ENCODE results near the gene KLRB1. TPM values are rescaled to one million over a fixed set of nuclear protein-coding genes. Genes with fewer than 3 reads are reported as not detected.
"Not testable (repeated sequence)": the region's sequence is repeated elsewhere in the genome, so short reads cannot be mapped to it uniquely, and the experiment has no call there.

Gene KLRB1
- total RNA-seq, 2 experiments from 2014 or later, result 4.7 to 4.9 TPM

DNA sequence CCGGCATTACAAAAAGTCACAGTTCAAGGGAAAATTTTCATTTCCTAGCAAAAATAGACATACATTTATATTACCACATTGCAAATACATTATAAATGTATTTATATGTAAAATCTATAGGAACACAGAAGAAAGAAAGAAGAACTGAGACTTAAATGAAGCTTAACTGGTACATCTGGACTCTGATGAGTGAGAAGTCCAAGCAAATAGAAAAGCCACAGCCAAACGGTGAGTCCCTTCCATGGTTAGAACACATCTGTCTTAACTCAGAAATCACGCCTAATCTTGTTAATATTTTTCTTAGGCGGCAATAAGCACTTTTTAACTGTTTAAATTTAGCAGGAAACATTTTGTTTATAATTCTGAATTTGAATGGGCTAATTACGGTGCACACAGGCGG is 9.4 kb upstream of the KLRB1 start:
- intact Hi-C loops (cut with micrococcal nuclease), result no loop called here
- ATAC-seq (no peak), DNase-seq (no peak)
- no peak overlapping the region for H3K4me3 Mint-ChIP-seq
- H3K27me3 Mint-ChIP-seq, result no peaks in the 10 kb centered on the region
- TF ChIP-seq, protein P1, sequence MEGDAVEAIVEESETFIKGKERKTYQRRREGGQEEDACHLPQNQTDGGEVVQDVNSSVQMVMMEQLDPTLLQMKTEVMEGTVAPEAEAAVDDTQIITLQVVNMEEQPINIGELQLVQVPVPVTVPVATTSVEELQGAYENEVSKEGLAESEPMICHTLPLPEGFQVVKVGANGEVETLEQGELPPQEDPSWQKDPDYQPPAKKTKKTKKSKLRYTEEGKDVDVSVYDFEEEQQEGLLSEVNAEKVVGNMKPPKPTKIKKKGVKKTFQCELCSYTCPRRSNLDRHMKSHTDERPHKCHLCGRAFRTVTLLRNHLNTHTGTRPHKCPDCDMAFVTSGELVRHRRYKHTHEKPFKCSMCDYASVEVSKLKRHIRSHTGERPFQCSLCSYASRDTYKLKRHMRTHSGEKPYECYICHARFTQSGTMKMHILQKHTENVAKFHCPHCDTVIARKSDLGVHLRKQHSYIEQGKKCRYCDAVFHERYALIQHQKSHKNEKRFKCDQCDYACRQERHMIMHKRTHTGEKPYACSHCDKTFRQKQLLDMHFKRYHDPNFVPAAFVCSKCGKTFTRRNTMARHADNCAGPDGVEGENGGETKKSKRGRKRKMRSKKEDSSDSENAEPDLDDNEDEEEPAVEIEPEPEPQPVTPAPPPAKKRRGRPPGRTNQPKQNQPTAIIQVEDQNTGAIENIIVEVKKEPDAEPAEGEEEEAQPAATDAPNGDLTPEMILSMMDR (IDR thresholded peaks at IDR 0.05), result no peak
- H3K36me3 Mint-ChIP-seq (ENCODE audit: low read depth), result peaks cover 1% of the 10 kb centered on the region
- CTCF ChIA-PET, result interaction anchor here (1.6 kb wide), 1 partner anchor 17 kb away, joined by 3 read pairs; no protein-coding TSS in a partner anchor
- H3K9me3 Mint-ChIP-seq, result peaks cover 4% of the 10 kb centered on the region
- peaks cover 45% of the 10 kb centered on the region for H3K4me1 Mint-ChIP-seq (ENCODE audit: low read depth)
- no peak overlapping the region for H3K27ac Mint-ChIP-seq
- POLR2A ChIA-PET, result no interaction called here

DNA sequence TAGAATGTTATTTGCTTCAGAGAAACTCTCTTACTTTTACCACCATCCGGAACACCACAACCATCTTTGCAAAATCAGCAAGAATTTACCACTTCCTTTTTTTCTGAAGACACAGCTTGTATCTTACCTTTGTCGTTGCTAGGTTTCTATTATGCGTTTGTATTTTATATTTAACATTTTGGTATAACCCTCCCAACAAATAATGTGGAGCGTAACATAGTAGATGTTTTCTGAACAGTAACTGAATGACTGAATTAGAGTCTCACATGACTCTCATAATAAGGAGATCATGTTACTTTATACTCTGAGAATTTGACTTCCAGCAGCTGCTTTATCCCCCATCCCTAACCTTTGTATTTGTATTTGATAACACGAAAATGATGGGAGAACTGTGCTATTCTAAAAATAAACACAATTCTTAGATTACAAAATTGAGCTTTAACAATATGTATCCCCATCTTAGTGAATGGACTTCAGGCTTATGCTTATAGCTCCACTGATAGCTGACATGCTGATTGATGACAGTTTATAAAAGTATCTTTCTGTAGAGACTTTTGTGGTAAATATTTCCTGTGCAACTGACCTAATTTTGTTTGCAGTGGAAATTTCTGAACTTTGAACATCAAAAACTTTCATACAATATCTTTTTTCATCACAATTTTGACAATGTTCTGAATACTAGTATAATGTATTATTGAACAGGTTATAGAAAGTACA is 7.9 kb upstream of the KLRB1 start:
- Mint-ChIP-seq H3K36me3 (ENCODE audit: low read depth) (no peaks in the 10 kb centered on the region), H3K9me3 (peaks cover 11% of the 10 kb centered on the region), H3K4me1 (ENCODE audit: low read depth) (peaks cover 49% of the 10 kb centered on the region), H3K4me3 (peak overlapping the region; percentile 43), H3K27me3 (no peaks in the 10 kb centered on the region), H3K27ac (peak overlapping the region; percentile 81)
- TF ChIP-seq, protein P1 (IDR thresholded peaks at IDR 0.05), result no peak
- POLR2A ChIA-PET, result no interaction called here
- intact Hi-C loops (cut with micrococcal nuclease), result no loop called here
- ATAC-seq (peak; percentile 65), DNase-seq (no peak)
- CTCF ChIA-PET, result interaction anchor here (0.7 to 1.0 kb wide), 3 partner anchors 18 to 284 kb away, joined by 3 to 4 read pairs (median 3); no protein-coding TSS in a partner anchor

- intact Hi-C loops (cut with micrococcal nuclease); ATAC-seq; DNase-seq; H3K9me3 Mint-ChIP-seq; H3K36me3 Mint-ChIP-seq (ENCODE audit: low read depth); H3K4me3 Mint-ChIP-seq; CTCF ChIA-PET; H3K27me3 Mint-ChIP-seq; H3K27ac Mint-ChIP-seq: not testable (repeated sequence)
- POLR2A ChIA-PET, result interaction anchor here (1.1 kb wide), 1 partner anchor 37 kb away, joined by 3 read pairs; no protein-coding TSS in a partner anchor
- peaks cover 42% of the 10 kb centered on the region for H3K4me1 Mint-ChIP-seq (ENCODE audit: low read depth)
Observed at GRCh38 chr12:9610606-9611005, 2.9 kb upstream of the KLRB1 start.

DNA sequence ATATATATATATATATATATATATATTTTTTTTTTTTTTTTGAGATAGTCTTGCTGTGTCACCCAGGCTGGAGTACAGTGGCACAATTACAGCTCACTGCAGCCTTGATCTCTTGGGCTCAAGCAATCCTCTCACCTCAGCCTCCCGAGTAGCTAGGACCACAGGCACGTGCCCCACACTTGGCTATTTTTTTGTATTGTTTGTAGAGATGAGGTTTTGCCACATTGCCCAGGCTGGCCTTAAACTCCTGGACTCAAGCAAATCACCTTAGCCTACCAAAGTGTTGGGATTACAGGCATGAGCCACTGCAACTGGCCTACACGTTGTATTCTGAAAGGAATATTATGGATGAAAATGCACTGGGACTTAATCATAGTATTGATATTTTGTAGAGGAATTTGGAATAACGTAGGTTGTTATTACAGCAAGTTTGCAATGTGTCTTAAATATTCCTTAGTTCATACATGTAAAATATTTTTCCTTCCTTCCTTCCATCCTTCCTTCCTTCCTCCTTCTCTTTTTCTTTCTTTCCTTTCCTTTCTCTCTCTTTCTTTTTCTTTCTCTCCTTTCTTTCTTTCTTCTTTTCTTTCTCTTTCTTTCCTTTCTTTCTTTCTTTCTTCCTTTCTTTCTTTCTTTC is 862 bp downstream of the KLRB1 start:
- H3K4me1 Mint-ChIP-seq (ENCODE audit: low read depth), result peaks cover 16% of the 10 kb centered on the region
- ChIA-PET POLR2A (no interaction called here), CTCF (no interaction called here)
- ATAC-seq (no peak), DNase-seq (peak; percentile 2)
- TF ChIP-seq, protein P1 (IDR thresholded peaks at IDR 0.05), result peak; percentile 35
- H3K36me3 Mint-ChIP-seq (ENCODE audit: low read depth), result peaks cover 4% of the 10 kb centered on the region
- peaks cover 7% of the 10 kb centered on the region for H3K9me3 Mint-ChIP-seq
- no peaks in the 10 kb centered on the region for H3K27me3 Mint-ChIP-seq
- H3K27ac Mint-ChIP-seq, result peak overlapping the region; percentile 83
- H3K4me3 Mint-ChIP-seq, result peak overlapping the region; percentile 56
- intact Hi-C loops (cut with micrococcal nuclease), result no loop called here

DNA sequence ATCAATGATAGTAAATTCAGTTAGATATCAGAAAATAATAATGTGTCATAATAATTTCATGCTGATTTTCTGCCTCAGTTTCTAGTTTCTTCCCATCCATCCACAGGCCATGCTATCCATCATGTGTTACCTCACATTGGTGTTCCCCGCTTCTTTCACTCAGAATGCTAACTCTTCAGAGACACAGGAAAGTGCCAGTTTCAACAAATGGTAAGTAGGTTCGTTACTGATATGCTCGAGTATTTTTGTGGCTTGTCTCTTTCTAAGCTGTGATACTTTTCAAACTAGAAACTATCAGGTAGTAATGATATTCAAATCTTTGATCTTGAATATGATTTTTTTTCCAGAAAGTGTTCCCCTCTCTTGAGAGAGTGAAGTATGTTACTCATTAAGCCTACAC is 1.5 kb downstream of the KLRB1 start:
- ChIA-PET POLR2A (no interaction called here), CTCF (no interaction called here)
- no peak for DNase-seq
- ATAC-seq, result no peak
- peaks cover 4% of the 10 kb centered on the region for H3K36me3 Mint-ChIP-seq (ENCODE audit: low read depth)
- peak overlapping the region; percentile 64 for H3K27ac Mint-ChIP-seq
- peak overlapping the region; percentile 46 for H3K4me3 Mint-ChIP-seq
- no peaks in the 10 kb centered on the region for H3K27me3 Mint-ChIP-seq
- intact Hi-C loops (cut with micrococcal nuclease), result no loop called here
- TF ChIP-seq, protein P1 (IDR thresholded peaks at IDR 0.05), result no peak
- peaks cover 12% of the 10 kb centered on the region for H3K4me1 Mint-ChIP-seq (ENCODE audit: low read depth)
- peaks cover 3% of the 10 kb centered on the region for H3K9me3 Mint-ChIP-seq

Data from activated CD8-positive, alpha-beta T cell treated with anti-CD3 and anti-CD28 coated beads for 36 hours (primary cell).